Measurements from ENCODE around the gene FOXP1. TPM values are rescaled to one million over a fixed set of nuclear protein-coding genes. Genes with fewer than 3 reads are reported as not detected.

Gene FOXP1
- total RNA-seq, 1 donor from 2014 or later = 61.3 TPM

DNA sequence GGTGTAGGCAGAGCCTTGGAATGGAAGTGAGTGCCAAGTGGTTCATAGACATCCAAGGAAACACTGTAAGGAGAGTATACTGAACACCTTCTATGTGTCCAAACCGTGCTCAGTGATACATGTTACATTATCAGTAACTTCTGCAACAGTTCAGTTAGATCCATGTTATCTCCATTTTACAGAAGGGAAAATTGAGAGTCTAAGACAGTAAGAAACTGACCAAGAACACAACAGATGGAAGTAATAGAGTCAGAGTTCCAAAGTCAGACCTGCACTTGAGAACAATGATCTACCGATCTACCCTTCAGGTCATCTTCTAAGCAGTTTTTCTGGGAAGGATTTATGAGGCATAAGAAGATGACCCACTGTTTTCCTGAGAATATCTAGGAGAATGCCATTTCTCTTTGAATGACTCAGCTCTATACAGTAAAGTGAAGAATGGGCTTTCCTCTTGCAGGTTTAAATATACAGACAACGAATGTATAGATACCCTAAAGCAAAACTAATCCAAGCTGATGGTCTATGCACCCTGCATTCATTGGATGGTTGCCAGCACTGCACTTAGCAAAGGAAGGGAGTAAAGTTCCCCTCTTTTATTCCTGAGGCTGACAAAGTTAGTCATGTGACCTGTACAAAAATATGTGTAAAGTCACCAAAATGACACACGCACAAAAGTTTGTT lies 667.0 kb downstream of the FOXP1 start:
- intact Hi-C loops (cut with micrococcal nuclease) = no loop called here

DNA sequence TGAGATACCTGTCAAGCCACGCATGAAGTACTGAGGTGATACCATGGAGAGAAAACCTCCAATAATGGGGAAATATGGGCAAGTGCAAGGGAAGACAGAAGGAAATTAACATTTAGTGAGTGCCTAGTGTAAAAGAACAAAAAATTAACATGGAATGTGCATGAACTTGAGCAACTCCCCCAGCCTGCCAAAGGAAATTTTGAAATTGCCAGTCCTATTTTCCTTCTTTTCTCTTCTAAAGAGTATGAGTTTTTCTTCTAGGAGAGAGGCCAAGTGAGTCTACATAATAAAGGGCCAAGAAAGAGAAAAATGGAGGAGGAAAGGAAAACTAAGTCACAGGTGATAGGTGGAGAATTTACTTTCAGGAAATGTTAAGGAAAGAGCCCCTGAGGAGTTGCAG lies 668.7 kb downstream of the FOXP1 start:
- intact Hi-C loops (cut with micrococcal nuclease) = no loop called here

DNA sequence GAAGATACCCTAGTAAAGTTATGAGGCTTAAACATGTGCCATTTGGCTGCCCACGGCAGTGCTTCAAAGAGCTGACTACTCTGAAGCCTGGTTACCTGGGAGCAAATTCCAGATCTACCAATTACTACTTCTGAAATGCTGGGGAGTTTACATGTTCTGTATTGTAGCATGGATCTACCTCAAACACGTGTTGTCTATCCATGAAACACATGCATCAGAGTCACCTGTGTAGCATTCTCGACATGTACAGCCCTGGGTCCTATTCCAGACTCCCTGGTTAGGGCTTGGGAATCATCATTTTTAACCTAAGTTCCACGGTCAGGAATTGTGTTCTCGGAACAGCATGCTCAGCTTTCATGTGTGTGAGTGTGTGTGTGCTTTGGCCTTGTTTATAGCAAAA lies 671.8 kb downstream of the FOXP1 start:
- intact Hi-C loops (cut with micrococcal nuclease) = no loop called here

DNA sequence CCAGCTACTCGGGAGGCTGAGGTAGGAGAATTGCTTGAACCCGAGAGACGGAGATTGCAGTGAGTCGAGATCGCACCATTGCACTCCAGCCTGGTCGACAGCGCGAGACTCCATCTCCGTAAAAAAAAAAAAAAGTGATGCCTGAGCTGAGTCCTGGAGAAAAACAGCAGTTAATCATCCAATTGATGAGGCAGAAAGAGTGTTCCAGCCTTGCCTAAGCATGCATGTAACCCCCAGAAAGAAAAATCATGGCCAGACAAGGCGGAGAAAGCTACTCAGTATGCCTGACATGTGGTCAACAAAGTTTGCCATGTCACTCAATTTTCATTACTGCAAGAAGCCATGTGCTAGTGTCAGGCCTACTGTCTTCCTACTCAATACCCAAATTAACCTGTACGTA lies 678.0 kb downstream of the FOXP1 start:
- intact Hi-C loops (cut with micrococcal nuclease) = no loop called here

Other genes with a start within 250 kb of the FOXP1 start
- 61.6 and 64.2 TPM in 2 replicates for gene EIF4E3, start 141.7 kb upstream of the FOXP1 start, total RNA-seq
- gene GPR27, start 170.1 kb upstream of the FOXP1 start, total RNA-seq = 0.46 and 0.51 TPM in 2 replicates
- not detected in 2 replicates for gene PROK2, start 201.4 kb upstream of the FOXP1 start, total RNA-seq

Measured in T-helper 1 cell treated with Interleukin-12 subunit alpha and Interleukin-12 subunit beta and Interleukin-4 antibody, amounts not matched to agents 30 ng/mL and 1 ng/mL, for 36 hours (primary cell).